SK-N-SH (cell line): ENCODE measurements around the gene GSK3A.

Experiments
- CTCF ChIP-seq: fragments of 200-600 bp; sonication (generic); IDR thresholded peaks from 2 replicates; pipeline ENCODE4 v1.6.1; 2017; ENCODE audit warnings: antibody characterized with exemption, mild to moderate bottlenecking, moderate library complexity
- FOXJ3 ChIP-seq: sonication (generic); formaldehyde crosslinking; IDR thresholded peaks from 2 replicates; pipeline ENCODE4 v1.5.1; 2020; ENCODE audit warnings: mild to moderate bottlenecking, missing genetic modification reagents
- GATA2 ChIP-seq: sonication (generic); formaldehyde crosslinking; IDR thresholded peaks from 2 replicates; pipeline ENCODE4 v1.5.0; 2020; ENCODE audit warnings: mild to moderate bottlenecking, missing genetic modification reagents
- IRF3 ChIP-seq: fragments of 150-350 bp; IDR thresholded peaks from 2 replicates; pipeline ENCODE4 v1.6.1; 2016; ENCODE audit warnings: mild to moderate bottlenecking, low read depth, low read length
- MAX ChIP-seq: IDR thresholded peaks from 2 replicates; pipeline ENCODE4 v1.4.0; 2012; ENCODE audit warnings: low read depth
- MXI1 ChIP-seq: IDR thresholded peaks from 2 replicates; pipeline ENCODE4 v1.6.1; 2012; ENCODE audit warnings: mild to moderate bottlenecking, low read depth, low read length, improper control_type of control experiment
- RFX5 ChIP-seq: IDR thresholded peaks from 2 replicates; pipeline ENCODE4 v1.6.1; 2012; ENCODE audit warnings: mild to moderate bottlenecking, improper control_type of control experiment, low read length
- TAF1 ChIP-seq: IDR thresholded peaks from 2 replicates; pipeline ENCODE4 v1.6.1; 2012; ENCODE audit warnings: low read depth, mild to moderate bottlenecking, low read length, moderate library complexity, borderline replicate concordance

GRCh38 chr19:42278452-42279154 is 36.2 kb upstream of the GSK3A start:
- TF ChIP-seq TAF1 (no peak), CTCF (no peak), MAX (no peak), MXI1 (no peak), FOXJ3 (CRISPR knock-in tag) (no peak), GATA2 (CRISPR knock-in tag) (no peak), IRF3 (no peak), RFX5 (no peak)
